SK-N-SH treated with all-trans-retinoic acid at 6 μM for 48 hours (cell line): ENCODE data around the gene SCN9A.

Experiments
- ATAC-seq: fragments of 200-7000 bp; cut with Tn5 transposase; 3 replicates; pipeline ENCODE4 v1.9.1; 2020; ENCODE audit warnings: mild to moderate bottlenecking, moderate library complexity
- ARNTL ChIP-seq: fragments of 450-650 bp; formaldehyde crosslinking; IDR thresholded peaks from 2 replicates; pipeline ENCODE4 v1.5.0; 2020; ENCODE audit warnings: low read depth, mild to moderate bottlenecking, moderate library complexity, borderline replicate concordance
- CSDC2 ChIP-seq: fragments of 250-450 bp; sonication (Bioruptor Pico); IDR thresholded peaks from 2 replicates; pipeline ENCODE4 v1.5.0; 2020; ENCODE audit warnings: mild to moderate bottlenecking, moderate library complexity
- ESRRG ChIP-seq: fragments of 250-450 bp; sonication (Bioruptor Pico); IDR thresholded peaks from 2 replicates; pipeline ENCODE4 v1.6.1; 2021; ENCODE audit warnings: mild to moderate bottlenecking
- GLIS3 ChIP-seq: fragments of 250-450 bp; sonication (Bioruptor Pico); IDR thresholded peaks from 2 replicates; pipeline ENCODE4 v1.5.0; 2020; ENCODE audit warnings: mild to moderate bottlenecking, moderate library complexity
- ISL1 ChIP-seq: fragments of 250-450 bp; sonication (Bioruptor Pico); IDR thresholded peaks from 2 replicates; pipeline ENCODE4 v2.1.2; 2022; ENCODE audit warnings: mild to moderate bottlenecking, moderate library complexity
- OSR1 ChIP-seq: fragments of 250-450 bp; sonication (Bioruptor Pico); IDR thresholded peaks from 2 replicates; pipeline ENCODE4 v1.8.0; 2022; ENCODE audit warnings: moderate library complexity, mild to moderate bottlenecking, inconsistent platforms
- PPARA ChIP-seq: fragments of 250-450 bp; sonication (Bioruptor Pico); IDR thresholded peaks from 2 replicates; pipeline ENCODE4 v1.5.0; 2020; ENCODE audit warnings: mild to moderate bottlenecking, borderline replicate concordance
- SNAI2 ChIP-seq: fragments of 250-450 bp; sonication (Bioruptor Pico); IDR thresholded peaks from 2 replicates; pipeline ENCODE4 v1.5.0; 2020; ENCODE audit warnings: mild to moderate bottlenecking, moderate library complexity
- TCF4 ChIP-seq: fragments of 250-450 bp; sonication (Bioruptor Pico); IDR thresholded peaks from 2 replicates; pipeline ENCODE4 v1.8.0; 2021; ENCODE audit warnings: mild to moderate bottlenecking, moderate library complexity, borderline replicate concordance
- TOX ChIP-seq: fragments of 250-450 bp; sonication (Bioruptor Pico); IDR thresholded peaks from 2 replicates; pipeline ENCODE4 v1.8.0; 2021; ENCODE audit warnings: mild to moderate bottlenecking, moderate library complexity, borderline replicate concordance
- ZC3H10 ChIP-seq: fragments of 250-450 bp; sonication (Bioruptor Pico); IDR thresholded peaks from 2 replicates; pipeline ENCODE4 v1.5.1; 2021; ENCODE audit warnings: mild to moderate bottlenecking, moderate library complexity
- ZFP3 ChIP-seq: fragments of 250-450 bp; sonication (Bioruptor Pico); IDR thresholded peaks from 2 replicates; pipeline ENCODE4 v1.5.0; 2020; ENCODE audit warnings: mild to moderate bottlenecking, moderate library complexity
- ZFP30 ChIP-seq: fragments of 450-650 bp; formaldehyde crosslinking; IDR thresholded peaks from 2 replicates; pipeline ENCODE4 v1.5.0; 2022; ENCODE audit warnings: mild to moderate bottlenecking, moderate library complexity
- ZNF565 ChIP-seq: fragments of 450-650 bp; formaldehyde crosslinking; conservative IDR thresholded peaks from 2 replicates; pipeline ENCODE4 v1.5.0; 2020; ENCODE audit warnings: low read depth, mild to moderate bottlenecking, moderate library complexity
- ZNF70 ChIP-seq: fragments of 450-650 bp; formaldehyde crosslinking; IDR thresholded peaks from 2 replicates; pipeline ENCODE4 v1.5.0; 2020; ENCODE audit warnings: mild to moderate bottlenecking, moderate library complexity
- ZNF8 ChIP-seq: fragments of 450-650 bp; formaldehyde crosslinking; IDR thresholded peaks from 2 replicates; pipeline ENCODE4 v1.5.0; 2020; ENCODE audit warnings: mild to moderate bottlenecking, moderate library complexity
- TF ChIP-seq, protein P1 (sequence below): fragments of 250-450 bp; sonication (Bioruptor Pico); IDR thresholded peaks from 2 replicates; pipeline ENCODE4 v1.5.1; 2020; ENCODE audit warnings: low read depth, mild to moderate bottlenecking, moderate library complexity
- TF ChIP-seq, protein P2 (sequence below): fragments of 250-450 bp; sonication (Bioruptor Pico); IDR thresholded peaks from 2 replicates; pipeline ENCODE4 v1.8.0; 2020; ENCODE audit warnings: mild to moderate bottlenecking, moderate library complexity, borderline replicate concordance
- TF ChIP-seq, protein P3 (sequence below): fragments of 250-450 bp; sonication (Bioruptor Pico); IDR thresholded peaks from 2 replicates; pipeline ENCODE4 v1.8.0; 2021; ENCODE audit warnings: low read depth, mild to moderate bottlenecking, moderate library complexity, borderline replicate concordance
- TF ChIP-seq, protein P4 (sequence below): fragments of 250-450 bp; sonication (Bioruptor Pico); IDR thresholded peaks from 2 replicates; pipeline ENCODE4 v1.5.0; 2020; ENCODE audit warnings: mild to moderate bottlenecking, moderate library complexity
- TF ChIP-seq, protein P5 (sequence below): fragments of 250-450 bp; sonication (Bioruptor Pico); IDR thresholded peaks from 2 replicates; pipeline ENCODE4 v1.5.1; 2021; ENCODE audit warnings: mild to moderate bottlenecking, moderate library complexity

SCN9A gene

DNA sequence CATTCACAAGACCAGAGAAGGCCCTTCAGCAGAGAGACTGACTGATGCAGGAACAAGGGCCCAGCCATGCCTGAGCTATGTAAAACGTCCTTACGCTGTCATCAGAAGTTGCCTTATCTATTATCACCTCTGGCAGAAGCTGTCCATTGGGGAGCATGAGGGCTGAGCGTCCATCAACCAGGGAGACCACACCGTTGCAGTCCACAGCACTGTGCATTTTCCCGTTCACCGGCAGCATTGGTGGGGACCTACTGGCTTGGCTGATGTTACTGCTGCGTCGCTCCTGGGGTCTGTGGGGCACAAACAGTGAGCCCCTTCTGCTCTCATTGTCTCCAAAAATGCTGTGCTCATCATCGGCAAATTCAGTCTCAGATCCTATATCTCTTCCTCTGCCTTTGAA lies 91.4 kb downstream of the SCN9A start:
- TF ChIP-seq TCF4 (CRISPR knock-in tag) (no peak), ZFP3 (CRISPR knock-in tag) (no peak), PPARA (CRISPR knock-in tag) (no peak), GLIS3 (CRISPR knock-in tag) (no peak), CSDC2 (CRISPR knock-in tag) (no peak), TOX (CRISPR knock-in tag) (no peak), ZNF70 (CRISPR knock-in tag) (no peak)
- no peak for ATAC-seq

DNA sequence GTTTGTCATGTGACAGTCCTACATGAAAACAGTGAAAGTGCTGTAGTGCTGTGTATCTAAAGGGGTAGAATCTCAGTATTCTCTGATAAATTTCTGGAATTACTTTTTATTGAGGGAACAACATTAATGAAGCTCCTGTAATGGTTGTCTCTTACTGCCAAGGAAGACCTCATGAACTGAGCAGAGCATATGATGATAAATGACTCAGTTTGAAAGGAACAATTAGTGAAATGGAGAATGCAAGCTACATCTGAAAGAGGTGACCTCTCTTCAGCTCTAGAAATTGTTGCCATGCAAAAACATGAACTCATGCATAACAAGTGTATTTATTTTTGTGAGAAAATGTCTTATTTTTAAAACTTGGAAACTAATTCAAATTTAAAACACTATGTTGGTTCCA lies 93.6 kb downstream of the SCN9A start:
- TF ChIP-seq ZFP30 (CRISPR knock-in tag) = no peak
- no peak for TF ChIP-seq CSDC2 (CRISPR knock-in tag)
- TF ChIP-seq, protein P1, sequence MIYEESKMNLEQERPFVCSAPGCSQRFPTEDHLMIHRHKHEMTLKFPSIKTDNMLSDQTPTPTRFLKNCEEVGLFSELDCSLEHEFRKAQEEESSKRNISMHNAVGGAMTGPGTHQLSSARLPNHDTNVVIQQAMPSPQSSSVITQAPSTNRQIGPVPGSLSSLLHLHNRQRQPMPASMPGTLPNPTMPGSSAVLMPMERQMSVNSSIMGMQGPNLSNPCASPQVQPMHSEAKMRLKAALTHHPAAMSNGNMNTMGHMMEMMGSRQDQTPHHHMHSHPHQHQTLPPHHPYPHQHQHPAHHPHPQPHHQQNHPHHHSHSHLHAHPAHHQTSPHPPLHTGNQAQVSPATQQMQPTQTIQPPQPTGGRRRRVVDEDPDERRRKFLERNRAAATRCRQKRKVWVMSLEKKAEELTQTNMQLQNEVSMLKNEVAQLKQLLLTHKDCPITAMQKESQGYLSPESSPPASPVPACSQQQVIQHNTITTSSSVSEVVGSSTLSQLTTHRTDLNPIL (CRISPR knock-in tag) = no peak
- no peak for TF ChIP-seq OSR1 (CRISPR knock-in tag)
- no peak for TF ChIP-seq ARNTL (CRISPR knock-in tag)
- no peak for TF ChIP-seq ISL1
- TF ChIP-seq ESRRG (CRISPR knock-in tag) = no peak
- no peak for TF ChIP-seq TCF4 (CRISPR knock-in tag)
- ATAC-seq = no peak

DNA sequence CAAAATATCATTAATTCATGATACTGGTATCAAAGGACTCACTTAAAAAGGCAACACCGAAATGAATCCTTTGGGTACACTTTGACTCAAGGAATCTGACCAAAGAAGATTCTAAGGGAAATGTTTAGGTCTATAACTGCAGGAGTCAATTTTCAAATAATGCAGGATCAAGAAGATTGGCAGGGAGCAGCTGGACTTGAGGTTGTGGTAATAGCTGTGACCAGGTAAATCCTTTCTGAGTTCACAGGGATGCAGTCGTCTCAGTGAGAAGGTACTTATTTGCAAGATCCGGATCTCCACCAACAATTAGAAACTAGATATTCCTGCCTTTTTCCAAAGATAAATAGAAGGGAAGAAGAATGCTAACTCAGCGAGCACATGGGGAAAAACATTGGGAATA lies 96.9 kb downstream of the SCN9A start:
- no peak for TF ChIP-seq ZNF70 (CRISPR knock-in tag)
- no peak for TF ChIP-seq TOX (CRISPR knock-in tag)
- TF ChIP-seq SNAI2 (CRISPR knock-in tag) = no peak
- no peak for TF ChIP-seq ISL1
- ATAC-seq = no peak

DNA sequence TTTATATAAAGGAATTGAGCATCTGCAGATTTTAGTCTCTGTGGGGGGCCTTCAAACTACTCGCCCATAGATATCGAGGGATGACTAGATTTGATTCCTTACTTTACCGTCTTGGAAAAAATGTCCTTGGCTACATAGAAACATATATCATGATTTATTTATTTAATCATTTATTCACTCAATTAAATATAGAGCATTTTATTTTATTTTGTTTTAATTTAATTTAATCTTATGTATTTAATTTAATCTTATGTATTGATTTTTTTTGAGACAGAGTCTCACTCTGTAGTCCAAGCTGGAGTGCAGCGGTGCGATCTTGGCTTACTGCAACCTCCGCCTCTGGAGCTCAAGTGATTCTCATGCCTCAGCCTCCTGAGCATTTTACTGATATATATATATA lies 105.4 kb downstream of the SCN9A start:
- TF ChIP-seq, protein P2, sequence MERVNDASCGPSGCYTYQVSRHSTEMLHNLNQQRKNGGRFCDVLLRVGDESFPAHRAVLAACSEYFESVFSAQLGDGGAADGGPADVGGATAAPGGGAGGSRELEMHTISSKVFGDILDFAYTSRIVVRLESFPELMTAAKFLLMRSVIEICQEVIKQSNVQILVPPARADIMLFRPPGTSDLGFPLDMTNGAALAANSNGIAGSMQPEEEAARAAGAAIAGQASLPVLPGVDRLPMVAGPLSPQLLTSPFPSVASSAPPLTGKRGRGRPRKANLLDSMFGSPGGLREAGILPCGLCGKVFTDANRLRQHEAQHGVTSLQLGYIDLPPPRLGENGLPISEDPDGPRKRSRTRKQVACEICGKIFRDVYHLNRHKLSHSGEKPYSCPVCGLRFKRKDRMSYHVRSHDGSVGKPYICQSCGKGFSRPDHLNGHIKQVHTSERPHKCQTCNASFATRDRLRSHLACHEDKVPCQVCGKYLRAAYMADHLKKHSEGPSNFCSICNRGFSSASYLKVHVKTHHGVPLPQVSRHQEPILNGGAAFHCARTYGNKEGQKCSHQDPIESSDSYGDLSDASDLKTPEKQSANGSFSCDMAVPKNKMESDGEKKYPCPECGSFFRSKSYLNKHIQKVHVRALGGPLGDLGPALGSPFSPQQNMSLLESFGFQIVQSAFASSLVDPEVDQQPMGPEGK (CRISPR knock-in tag) = no peak
- TF ChIP-seq ZFP3 (CRISPR knock-in tag) (no peak), ARNTL (CRISPR knock-in tag) (no peak), ESRRG (CRISPR knock-in tag) (no peak), CSDC2 (CRISPR knock-in tag) (no peak), SNAI2 (CRISPR knock-in tag) (no peak), ZNF565 (CRISPR knock-in tag) (no peak), TOX (CRISPR knock-in tag) (no peak), ZC3H10 (CRISPR knock-in tag) (no peak), ISL1 (no peak), PPARA (CRISPR knock-in tag) (no peak)
- TF ChIP-seq, protein P3, sequence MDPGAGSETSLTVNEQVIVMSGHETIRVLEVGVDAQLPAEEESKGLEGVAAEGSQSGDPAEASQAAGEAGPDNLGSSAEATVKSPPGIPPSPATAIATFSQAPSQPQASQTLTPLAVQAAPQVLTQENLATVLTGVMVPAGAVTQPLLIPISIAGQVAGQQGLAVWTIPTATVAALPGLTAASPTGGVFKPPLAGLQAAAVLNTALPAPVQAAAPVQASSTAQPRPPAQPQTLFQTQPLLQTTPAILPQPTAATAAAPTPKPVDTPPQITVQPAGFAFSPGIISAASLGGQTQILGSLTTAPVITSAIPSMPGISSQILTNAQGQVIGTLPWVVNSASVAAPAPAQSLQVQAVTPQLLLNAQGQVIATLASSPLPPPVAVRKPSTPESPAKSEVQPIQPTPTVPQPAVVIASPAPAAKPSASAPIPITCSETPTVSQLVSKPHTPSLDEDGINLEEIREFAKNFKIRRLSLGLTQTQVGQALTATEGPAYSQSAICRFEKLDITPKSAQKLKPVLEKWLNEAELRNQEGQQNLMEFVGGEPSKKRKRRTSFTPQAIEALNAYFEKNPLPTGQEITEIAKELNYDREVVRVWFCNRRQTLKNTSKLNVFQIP = no peak
- TF ChIP-seq, all 23 proteins: peak for 0
- no peak for ATAC-seq

DNA sequence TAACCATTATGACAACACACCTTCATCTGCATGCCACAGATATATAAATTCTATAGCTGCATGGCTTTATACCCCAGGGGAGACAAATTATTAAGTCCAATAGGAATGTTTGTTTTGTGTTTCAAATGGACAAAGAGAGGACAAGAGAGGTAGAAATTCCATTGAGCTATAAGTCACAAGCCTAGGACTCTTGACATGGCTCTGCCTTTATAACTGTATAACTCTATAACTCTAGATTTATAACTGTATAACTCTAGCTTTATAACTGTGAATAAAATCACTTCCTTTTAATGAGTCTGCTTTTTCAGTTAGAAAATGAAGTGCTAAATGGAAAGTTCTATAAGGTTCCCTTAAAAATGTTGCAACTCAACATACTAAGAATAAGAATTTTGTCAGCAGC lies 106.4 kb downstream of the SCN9A start:
- TF ChIP-seq ZNF8 (CRISPR knock-in tag) = no peak
- TF ChIP-seq ARNTL (CRISPR knock-in tag) = no peak
- ATAC-seq = no peak

DNA sequence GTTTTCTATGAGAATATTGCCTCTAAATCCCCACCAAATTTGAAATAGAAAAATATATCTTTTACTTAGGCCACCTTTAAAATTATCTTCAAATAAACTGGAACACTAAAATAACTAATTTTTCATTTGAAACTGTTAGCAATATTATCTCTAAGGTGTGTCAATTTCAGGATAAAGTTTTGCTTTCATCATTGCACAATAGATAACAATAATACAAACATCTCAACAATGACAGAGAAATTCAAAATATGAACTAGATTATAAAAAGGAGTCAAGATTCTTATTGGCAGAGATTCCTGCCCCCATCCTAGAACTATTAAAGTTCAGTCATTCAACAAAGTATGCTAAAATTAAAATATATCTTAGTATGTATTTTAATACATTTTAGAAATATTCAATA lies 117.9 kb downstream of the SCN9A start:
- ATAC-seq = no peak
- TF ChIP-seq, protein P2 (CRISPR knock-in tag) = no peak
- TF ChIP-seq PPARA (CRISPR knock-in tag) (no peak), SNAI2 (CRISPR knock-in tag) (no peak), ZC3H10 (CRISPR knock-in tag) (no peak), TOX (CRISPR knock-in tag) (no peak), TCF4 (CRISPR knock-in tag) (no peak)
- TF ChIP-seq, protein P4, sequence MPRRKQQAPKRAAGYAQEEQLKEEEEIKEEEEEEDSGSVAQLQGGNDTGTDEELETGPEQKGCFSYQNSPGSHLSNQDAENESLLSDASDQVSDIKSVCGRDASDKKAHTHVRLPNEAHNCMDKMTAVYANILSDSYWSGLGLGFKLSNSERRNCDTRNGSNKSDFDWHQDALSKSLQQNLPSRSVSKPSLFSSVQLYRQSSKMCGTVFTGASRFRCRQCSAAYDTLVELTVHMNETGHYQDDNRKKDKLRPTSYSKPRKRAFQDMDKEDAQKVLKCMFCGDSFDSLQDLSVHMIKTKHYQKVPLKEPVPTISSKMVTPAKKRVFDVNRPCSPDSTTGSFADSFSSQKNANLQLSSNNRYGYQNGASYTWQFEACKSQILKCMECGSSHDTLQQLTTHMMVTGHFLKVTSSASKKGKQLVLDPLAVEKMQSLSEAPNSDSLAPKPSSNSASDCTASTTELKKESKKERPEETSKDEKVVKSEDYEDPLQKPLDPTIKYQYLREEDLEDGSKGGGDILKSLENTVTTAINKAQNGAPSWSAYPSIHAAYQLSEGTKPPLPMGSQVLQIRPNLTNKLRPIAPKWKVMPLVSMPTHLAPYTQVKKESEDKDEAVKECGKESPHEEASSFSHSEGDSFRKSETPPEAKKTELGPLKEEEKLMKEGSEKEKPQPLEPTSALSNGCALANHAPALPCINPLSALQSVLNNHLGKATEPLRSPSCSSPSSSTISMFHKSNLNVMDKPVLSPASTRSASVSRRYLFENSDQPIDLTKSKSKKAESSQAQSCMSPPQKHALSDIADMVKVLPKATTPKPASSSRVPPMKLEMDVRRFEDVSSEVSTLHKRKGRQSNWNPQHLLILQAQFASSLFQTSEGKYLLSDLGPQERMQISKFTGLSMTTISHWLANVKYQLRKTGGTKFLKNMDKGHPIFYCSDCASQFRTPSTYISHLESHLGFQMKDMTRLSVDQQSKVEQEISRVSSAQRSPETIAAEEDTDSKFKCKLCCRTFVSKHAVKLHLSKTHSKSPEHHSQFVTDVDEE (CRISPR knock-in tag) = no peak
- TF ChIP-seq, protein P5, sequence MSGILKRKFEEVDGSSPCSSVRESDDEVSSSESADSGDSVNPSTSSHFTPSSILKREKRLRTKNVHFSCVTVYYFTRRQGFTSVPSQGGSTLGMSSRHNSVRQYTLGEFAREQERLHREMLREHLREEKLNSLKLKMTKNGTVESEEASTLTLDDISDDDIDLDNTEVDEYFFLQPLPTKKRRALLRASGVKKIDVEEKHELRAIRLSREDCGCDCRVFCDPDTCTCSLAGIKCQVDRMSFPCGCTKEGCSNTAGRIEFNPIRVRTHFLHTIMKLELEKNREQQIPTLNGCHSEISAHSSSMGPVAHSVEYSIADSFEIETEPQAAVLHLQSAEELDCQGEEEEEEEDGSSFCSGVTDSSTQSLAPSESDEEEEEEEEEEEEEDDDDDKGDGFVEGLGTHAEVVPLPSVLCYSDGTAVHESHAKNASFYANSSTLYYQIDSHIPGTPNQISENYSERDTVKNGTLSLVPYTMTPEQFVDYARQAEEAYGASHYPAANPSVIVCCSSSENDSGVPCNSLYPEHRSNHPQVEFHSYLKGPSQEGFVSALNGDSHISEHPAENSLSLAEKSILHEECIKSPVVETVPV = no peak
